ENCODE measurements around the gene GSTCD.

GRCh38 chr4:105709081-105709450 lies 482 bp downstream of the GSTCD start:
- TF ChIP-seq, protein P1, sequence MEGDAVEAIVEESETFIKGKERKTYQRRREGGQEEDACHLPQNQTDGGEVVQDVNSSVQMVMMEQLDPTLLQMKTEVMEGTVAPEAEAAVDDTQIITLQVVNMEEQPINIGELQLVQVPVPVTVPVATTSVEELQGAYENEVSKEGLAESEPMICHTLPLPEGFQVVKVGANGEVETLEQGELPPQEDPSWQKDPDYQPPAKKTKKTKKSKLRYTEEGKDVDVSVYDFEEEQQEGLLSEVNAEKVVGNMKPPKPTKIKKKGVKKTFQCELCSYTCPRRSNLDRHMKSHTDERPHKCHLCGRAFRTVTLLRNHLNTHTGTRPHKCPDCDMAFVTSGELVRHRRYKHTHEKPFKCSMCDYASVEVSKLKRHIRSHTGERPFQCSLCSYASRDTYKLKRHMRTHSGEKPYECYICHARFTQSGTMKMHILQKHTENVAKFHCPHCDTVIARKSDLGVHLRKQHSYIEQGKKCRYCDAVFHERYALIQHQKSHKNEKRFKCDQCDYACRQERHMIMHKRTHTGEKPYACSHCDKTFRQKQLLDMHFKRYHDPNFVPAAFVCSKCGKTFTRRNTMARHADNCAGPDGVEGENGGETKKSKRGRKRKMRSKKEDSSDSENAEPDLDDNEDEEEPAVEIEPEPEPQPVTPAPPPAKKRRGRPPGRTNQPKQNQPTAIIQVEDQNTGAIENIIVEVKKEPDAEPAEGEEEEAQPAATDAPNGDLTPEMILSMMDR (IDR thresholded peaks at IDR 0.05), result no peak
- TF ChIP-seq EP300 (IDR thresholded peaks at IDR 0.05) (no peak), POLR2A (IDR thresholded peaks at IDR 0.05) (no peak)

Measured in upper lobe of left lung (tissue), 4 donors.